ENCODE data around the gene SYNJ2.

DNA sequence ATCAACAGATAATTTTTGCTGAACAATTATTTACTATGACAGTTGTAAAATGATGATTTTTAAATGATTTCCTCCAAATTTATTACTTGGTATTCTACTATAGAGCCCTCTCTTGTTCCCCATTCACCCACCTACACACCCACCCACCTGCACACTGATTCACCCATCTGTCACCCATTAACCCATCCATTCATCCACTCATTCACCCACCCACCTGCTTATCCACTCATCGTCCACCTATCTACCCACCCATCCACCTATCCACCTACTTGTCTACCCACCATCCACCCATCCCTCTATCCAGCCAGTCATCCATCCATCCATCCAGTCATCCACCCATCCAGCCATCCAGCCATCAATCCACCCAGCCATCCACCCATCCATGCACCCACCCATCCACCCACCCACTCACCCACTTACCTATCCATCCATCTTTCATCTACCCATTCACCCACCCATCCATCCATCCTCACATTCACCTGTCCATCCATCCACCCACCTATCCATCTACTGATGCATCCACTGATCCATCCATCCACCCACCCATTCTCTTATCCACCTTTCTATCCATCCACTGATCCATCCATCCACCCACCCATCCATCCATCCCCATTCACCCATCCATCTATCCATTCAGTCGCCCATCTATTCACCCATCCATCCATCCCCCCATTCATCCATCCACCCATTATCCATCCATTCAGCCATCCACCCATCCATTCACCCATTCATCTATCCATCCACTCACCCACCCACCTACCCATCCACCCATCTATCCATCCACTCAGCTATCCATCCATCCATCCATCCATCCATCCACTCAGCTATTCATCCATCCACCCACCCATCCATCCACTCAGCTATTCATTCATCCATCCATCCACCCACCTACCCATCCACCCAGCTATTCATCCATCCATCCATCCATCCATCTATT is 72.0 kb downstream of the SYNJ2 start:
- TF ChIP-seq CTCF (IDR thresholded peaks at IDR 0.05) (no peak), REST (IDR thresholded peaks at IDR 0.05; ENCODE audit: insufficient read depth in 1 of 2, low read depth in 2 of 2, low read length in 1 of 2) (no peak)
